ENCODE measurements around the gene HEPHL1.

Gene HEPHL1

DNA sequence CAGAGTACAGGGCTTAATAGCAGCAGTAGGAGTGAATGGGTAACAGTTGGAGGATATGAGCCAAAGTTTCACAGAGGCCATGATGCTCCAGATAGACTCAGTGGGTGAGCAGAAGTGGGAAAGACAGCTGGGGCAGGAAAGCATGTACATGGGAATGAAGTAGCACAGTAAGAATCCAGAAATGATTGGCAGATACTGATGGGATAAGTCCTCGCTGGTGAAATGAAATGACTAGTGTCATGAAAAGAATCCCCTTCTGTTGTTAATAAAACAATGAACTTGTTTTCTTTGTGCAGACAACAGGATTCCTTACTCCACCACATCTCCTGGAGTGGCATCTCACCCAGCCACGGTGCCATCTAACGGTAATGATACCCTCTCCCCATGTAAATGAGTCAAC, 90.1 kb downstream of the HEPHL1 start:
- no peaks in the 10 kb centered on the region for H3K9me2 ChIP-seq (replicated peaks; ENCODE audit: insufficient read depth, low read length)
- no peaks in the 10 kb centered on the region for H3F3A ChIP-seq (ENCODE audit: insufficient read depth)
- H3K4me2 ChIP-seq (ENCODE audit: low read depth, low read length, poor library complexity, severe bottlenecking), result no peak overlapping the region
- no peak for TF ChIP-seq EZH2phosphoT487 (conservative IDR thresholded peaks at IDR 0.05; ENCODE audit: low read length)
- TF ChIP-seq, protein P1, sequence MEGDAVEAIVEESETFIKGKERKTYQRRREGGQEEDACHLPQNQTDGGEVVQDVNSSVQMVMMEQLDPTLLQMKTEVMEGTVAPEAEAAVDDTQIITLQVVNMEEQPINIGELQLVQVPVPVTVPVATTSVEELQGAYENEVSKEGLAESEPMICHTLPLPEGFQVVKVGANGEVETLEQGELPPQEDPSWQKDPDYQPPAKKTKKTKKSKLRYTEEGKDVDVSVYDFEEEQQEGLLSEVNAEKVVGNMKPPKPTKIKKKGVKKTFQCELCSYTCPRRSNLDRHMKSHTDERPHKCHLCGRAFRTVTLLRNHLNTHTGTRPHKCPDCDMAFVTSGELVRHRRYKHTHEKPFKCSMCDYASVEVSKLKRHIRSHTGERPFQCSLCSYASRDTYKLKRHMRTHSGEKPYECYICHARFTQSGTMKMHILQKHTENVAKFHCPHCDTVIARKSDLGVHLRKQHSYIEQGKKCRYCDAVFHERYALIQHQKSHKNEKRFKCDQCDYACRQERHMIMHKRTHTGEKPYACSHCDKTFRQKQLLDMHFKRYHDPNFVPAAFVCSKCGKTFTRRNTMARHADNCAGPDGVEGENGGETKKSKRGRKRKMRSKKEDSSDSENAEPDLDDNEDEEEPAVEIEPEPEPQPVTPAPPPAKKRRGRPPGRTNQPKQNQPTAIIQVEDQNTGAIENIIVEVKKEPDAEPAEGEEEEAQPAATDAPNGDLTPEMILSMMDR (IDR thresholded peaks at IDR 0.05; ENCODE audit: insufficient read depth, low read length, poor library complexity, severe bottlenecking), result no peak
- H2AFZ ChIP-seq (ENCODE audit: low read depth, low read length, severe bottlenecking), result no peak overlapping the region
- H3K4me3 ChIP-seq (ENCODE audit: insufficient read depth, low read length, poor library complexity, severe bottlenecking), result no peak overlapping the region
- no peaks in the 10 kb centered on the region for H3K36me3 ChIP-seq (ENCODE audit: low read length)
- H3K9me3 ChIP-seq (ENCODE audit: insufficient read depth, low read length), result no peaks in the 10 kb centered on the region
- no peaks in the 10 kb centered on the region for H3K79me2 ChIP-seq (ENCODE audit: insufficient read depth, low read length)
- no peaks in the 10 kb centered on the region for H3K27me3 ChIP-seq (ENCODE audit: low read length)
- no peak overlapping the region for H3K27ac ChIP-seq (ENCODE audit: low read depth, low read length)
- no peaks in the 10 kb centered on the region for H4K20me1 ChIP-seq (ENCODE audit: low read depth, low read length)
- H3K9ac ChIP-seq (ENCODE audit: low read length), result no peak overlapping the region

DNA sequence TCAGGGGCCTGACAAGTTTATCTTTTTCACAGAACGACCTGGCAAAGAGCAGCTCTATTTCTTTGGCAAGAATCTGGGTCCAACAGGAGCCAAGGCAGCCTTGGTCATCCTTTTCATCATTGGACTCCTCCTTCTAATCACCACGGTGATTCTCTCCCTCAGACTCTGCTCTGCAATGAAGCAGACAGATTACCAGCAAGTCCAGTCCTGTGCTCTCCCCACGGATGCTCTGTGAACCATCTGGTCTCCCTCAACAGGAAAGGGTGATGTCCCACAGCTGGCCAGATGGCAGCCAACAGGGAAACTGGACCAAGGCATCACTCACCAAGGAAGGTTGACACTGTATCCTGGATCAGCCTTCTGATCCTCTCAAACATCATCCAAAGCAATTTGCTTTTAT, 90.5 kb downstream of the HEPHL1 start:
- TF ChIP-seq, protein P1 (IDR thresholded peaks at IDR 0.05; ENCODE audit: insufficient read depth, low read length, poor library complexity, severe bottlenecking), result no peak
- no peak for TF ChIP-seq EZH2phosphoT487 (conservative IDR thresholded peaks at IDR 0.05; ENCODE audit: low read length)
- Histone ChIP-seq H3K36me3 (ENCODE audit: low read length) (no peaks in the 10 kb centered on the region), H3K9me3 (ENCODE audit: insufficient read depth, low read length) (no peaks in the 10 kb centered on the region), H3K4me2 (ENCODE audit: low read depth, low read length, poor library complexity, severe bottlenecking) (no peak overlapping the region), H3K27me3 (ENCODE audit: low read length) (no peaks in the 10 kb centered on the region), H3K27ac (ENCODE audit: low read depth, low read length) (no peak overlapping the region), H2AFZ (ENCODE audit: low read depth, low read length, severe bottlenecking) (no peak overlapping the region), H3K9ac (ENCODE audit: low read length) (no peak overlapping the region), H3K9me2 (replicated peaks; ENCODE audit: insufficient read depth, low read length) (no peaks in the 10 kb centered on the region), H3K4me3 (ENCODE audit: insufficient read depth, low read length, poor library complexity, severe bottlenecking) (no peak overlapping the region), H3K79me2 (ENCODE audit: insufficient read depth, low read length) (no peaks in the 10 kb centered on the region), H4K20me1 (ENCODE audit: low read depth, low read length) (no peaks in the 10 kb centered on the region), H3F3A (ENCODE audit: insufficient read depth) (no peaks in the 10 kb centered on the region)

DNA sequence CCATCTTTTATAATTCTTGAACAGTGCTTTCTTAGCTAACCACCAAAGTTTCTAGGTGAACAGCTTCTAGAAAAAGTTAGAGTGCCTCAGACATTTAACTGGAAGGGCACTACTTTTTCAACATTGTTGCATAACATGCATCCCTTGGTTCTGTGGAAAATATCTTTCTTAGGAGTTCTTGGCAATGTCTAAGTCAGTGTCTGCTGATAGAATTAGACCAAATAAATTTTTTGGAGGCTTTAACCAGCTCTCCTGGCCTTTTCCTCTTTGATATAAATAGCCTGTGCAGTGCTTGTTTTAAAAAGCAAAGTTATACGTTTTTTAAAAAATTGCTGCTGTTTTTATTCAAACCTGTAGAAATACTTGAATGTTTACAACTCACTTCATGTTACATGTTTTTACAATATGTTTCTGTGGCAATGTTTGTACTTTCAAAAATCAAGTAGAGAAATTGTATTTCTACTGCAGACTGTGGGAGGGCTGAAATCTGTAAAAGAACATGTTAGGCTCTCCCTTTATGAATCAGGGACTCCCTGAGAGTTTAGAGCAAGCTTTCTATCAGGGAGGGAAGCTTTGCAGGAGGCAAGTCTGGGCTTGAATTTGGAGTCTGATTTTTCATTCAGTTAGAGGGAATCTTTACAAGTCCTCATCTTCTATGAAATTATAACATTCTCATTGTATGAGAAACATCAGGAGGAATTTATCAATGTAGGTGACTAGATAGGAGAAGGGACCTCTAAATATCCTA, 91.2 kb downstream of the HEPHL1 start:
- H3K9me3 ChIP-seq (ENCODE audit: insufficient read depth, low read length), result no peaks in the 10 kb centered on the region
- H3K27ac ChIP-seq (ENCODE audit: low read depth, low read length), result no peak overlapping the region
- no peak overlapping the region for H3K4me3 ChIP-seq (ENCODE audit: insufficient read depth, low read length, poor library complexity, severe bottlenecking)
- no peak overlapping the region for H3K9ac ChIP-seq (ENCODE audit: low read length)
- no peak overlapping the region for H2AFZ ChIP-seq (ENCODE audit: low read depth, low read length, severe bottlenecking)
- TF ChIP-seq EZH2phosphoT487 (conservative IDR thresholded peaks at IDR 0.05; ENCODE audit: low read length), result no peak
- TF ChIP-seq, protein P1 (IDR thresholded peaks at IDR 0.05; ENCODE audit: insufficient read depth, low read length, poor library complexity, severe bottlenecking), result no peak
- no peaks in the 10 kb centered on the region for H3K27me3 ChIP-seq (ENCODE audit: low read length)
- H3K4me2 ChIP-seq (ENCODE audit: low read depth, low read length, poor library complexity, severe bottlenecking), result no peak overlapping the region
- no peaks in the 10 kb centered on the region for H3F3A ChIP-seq (ENCODE audit: insufficient read depth)
- no peaks in the 10 kb centered on the region for H3K79me2 ChIP-seq (ENCODE audit: insufficient read depth, low read length)
- H4K20me1 ChIP-seq (ENCODE audit: low read depth, low read length), result no peaks in the 10 kb centered on the region
- H3K36me3 ChIP-seq (ENCODE audit: low read length), result no peaks in the 10 kb centered on the region
- H3K9me2 ChIP-seq (replicated peaks; ENCODE audit: insufficient read depth, low read length), result no peaks in the 10 kb centered on the region

Measured in SU-DHL-6 (cell line).